PFSK-1 (cell line): ENCODE results near the gene BAHCC1.

Source experiments
- FOXP2 ChIP-seq: optimal IDR thresholded peaks from 2 replicates; pipeline ENCODE3; 2011; ENCODE audit warnings: borderline replicate concordance, control low read depth, inconsistent platforms; ENCODE audit not compliant: insufficient read depth; ENCODE audit errors: extremely low read length, extremely low read depth
- POLR2AphosphoS5 ChIP-seq: IDR thresholded peaks from 2 replicates; pipeline ENCODE4 v1.6.1; 2012; ENCODE audit warnings: low read depth, mild to moderate bottlenecking, control low read depth, low read length, moderate library complexity
- SIN3A ChIP-seq: IDR thresholded peaks from 2 replicates; pipeline ENCODE4 v1.6.1; 2012; ENCODE audit warnings: mild to moderate bottlenecking, low read length, moderate library complexity, borderline replicate concordance; ENCODE audit not compliant: insufficient read depth
- TAF1 ChIP-seq: IDR thresholded peaks from 2 replicates; pipeline ENCODE4 v1.6.1; 2012; ENCODE audit warnings: low read length, control low read depth, borderline replicate concordance; ENCODE audit not compliant: insufficient read depth
- TF ChIP-seq, protein P1 (sequence below), 2 experiments: IDR thresholded peaks; 2 replicates each; pipeline versions ENCODE4 v1.6.1 to v1.8.0; 2011 to 2012; ENCODE audit warnings: low read depth in 2 of 2, low read length in 2 of 2, control low read depth in 1 of 2, inconsistent platforms in 1 of 2, mild to moderate bottlenecking in 1 of 2, moderate library complexity in 1 of 2; ENCODE audit not compliant: insufficient read depth in 1 of 2

BAHCC1 gene

DNA sequence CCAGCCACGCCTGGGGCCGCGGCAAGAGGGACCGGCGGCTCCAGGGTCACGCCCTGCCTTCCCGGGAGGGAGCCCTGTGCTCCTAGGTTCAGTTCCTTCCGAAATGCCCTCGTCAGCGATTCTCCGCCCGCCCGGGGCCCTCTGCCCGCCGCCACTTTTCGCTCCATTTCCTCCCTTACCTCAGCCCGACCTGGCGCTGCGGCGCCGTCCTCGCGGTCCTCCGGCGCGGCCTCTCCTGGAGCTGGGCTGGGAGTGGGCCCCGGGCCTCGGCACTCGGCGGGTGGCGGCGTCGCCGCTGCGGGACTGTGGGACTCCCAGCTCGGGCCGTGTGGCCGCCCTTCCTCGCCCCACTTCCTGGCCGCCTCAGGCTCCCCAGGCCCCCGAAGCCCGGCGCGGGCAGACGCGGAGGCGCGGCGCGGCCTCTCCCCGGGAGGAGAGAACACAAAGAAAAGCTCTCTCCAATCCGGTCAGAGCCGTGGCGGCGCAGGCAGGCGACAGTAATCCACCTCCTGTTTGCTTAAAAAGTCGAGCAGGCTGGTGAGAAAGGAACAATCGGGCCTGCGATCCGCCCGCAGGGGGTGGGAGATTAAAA, 1.6 kb downstream of the BAHCC1 start:
- TF ChIP-seq, protein P1, sequence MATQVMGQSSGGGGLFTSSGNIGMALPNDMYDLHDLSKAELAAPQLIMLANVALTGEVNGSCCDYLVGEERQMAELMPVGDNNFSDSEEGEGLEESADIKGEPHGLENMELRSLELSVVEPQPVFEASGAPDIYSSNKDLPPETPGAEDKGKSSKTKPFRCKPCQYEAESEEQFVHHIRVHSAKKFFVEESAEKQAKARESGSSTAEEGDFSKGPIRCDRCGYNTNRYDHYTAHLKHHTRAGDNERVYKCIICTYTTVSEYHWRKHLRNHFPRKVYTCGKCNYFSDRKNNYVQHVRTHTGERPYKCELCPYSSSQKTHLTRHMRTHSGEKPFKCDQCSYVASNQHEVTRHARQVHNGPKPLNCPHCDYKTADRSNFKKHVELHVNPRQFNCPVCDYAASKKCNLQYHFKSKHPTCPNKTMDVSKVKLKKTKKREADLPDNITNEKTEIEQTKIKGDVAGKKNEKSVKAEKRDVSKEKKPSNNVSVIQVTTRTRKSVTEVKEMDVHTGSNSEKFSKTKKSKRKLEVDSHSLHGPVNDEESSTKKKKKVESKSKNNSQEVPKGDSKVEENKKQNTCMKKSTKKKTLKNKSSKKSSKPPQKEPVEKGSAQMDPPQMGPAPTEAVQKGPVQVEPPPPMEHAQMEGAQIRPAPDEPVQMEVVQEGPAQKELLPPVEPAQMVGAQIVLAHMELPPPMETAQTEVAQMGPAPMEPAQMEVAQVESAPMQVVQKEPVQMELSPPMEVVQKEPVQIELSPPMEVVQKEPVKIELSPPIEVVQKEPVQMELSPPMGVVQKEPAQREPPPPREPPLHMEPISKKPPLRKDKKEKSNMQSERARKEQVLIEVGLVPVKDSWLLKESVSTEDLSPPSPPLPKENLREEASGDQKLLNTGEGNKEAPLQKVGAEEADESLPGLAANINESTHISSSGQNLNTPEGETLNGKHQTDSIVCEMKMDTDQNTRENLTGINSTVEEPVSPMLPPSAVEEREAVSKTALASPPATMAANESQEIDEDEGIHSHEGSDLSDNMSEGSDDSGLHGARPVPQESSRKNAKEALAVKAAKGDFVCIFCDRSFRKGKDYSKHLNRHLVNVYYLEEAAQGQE (IDR thresholded peaks at IDR 0.05; ENCODE audit: insufficient read depth in 1 of 2, low read depth in 2 of 2, low read length in 2 of 2) = no peak
- TF ChIP-seq TAF1 = no peak
- no peak for TF ChIP-seq POLR2AphosphoS5
- TF ChIP-seq SIN3A = 0 out of 2 replicates have a peak, but pooled peaks have one; percentile 17

DNA sequence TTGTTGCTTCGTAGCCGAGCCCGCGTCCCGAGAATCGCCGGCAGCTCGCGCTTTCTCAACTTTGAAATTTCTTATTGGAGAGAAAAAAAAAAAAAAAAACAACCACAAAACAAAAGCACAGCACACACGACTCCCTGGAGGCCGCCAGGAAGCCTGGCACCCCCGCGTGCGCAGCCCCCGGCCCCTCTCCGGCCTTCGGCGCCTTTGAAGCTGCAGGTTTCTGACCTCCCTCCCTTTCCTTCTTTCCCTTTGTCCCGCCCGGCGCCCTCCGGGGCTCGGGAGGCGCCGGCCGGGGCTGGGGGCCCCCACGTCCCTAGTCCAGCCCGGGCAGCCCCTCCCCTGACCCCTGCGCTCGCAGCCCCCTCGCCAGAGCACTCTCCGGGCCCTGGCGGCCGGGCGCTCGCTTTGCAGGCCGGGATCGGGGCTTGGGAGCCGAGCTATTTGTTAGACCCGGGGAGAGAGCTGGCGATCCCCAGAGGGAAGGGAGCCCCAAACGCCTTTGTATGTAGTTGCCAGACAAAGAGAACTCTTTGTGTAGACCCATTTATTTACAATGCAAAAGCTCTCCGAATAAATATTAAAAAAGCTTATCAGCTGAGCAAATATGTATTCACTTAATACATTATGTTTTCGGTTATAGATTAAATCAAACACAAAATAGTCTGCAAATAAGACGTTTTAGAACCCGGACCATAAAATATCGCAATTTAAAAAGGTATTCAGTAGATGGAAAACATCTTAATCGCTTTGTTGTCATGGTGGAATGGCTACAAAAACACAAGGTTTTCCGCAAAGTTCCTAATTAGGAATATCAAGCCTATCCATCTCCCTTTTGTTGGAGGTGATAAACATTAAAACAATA, 2.3 kb downstream of the BAHCC1 start:
- TF ChIP-seq SIN3A (peak; percentile 29; the same call in 1 of the 2 replicates), TAF1 (no peak; the same call in 1 of the 2 replicates)

DNA sequence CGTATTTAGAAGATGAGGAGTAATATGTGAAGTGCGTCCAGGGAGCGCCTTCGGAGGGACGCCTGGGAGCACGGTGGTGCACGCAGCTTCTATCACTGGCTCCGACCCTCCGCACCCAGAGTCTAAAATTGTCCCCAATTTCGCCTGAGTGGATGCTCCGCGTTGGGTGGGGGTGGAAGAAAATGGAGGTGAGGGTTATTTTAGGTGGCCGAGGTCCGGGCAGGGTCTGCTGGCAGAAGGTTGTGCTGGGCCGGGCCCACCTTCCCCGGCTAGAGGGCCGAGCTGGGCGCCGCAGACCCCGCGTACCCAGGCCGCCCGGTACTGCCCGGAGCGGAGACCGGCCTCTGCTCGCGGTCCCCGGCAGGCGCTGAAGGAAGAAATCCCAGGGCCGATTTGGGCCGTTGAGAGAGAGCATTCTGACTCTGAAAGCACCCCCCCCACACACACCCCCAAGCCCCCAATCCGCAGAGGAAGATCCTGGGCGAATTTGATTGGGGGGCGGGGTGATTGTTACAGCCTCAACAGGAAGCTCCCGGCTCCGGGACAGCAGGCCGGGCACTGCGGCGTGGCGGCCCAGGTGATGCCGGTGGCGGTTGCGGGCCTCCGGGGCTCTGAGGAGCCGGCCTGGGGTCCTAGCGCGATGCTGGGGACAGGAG, 3.0 kb downstream of the BAHCC1 start:
- TF ChIP-seq, protein P1 (IDR thresholded peaks at IDR 0.05; ENCODE audit: insufficient read depth in 1 of 2, low read depth in 2 of 2, low read length in 2 of 2) = no peak
- TF ChIP-seq SIN3A (peak; percentile 53; the same call in 1 of the 2 replicates), FOXP2 (no peak), TAF1 (no peak), POLR2AphosphoS5 (0 out of 2 replicates have a peak, but pooled peaks have one; percentile 56)

DNA sequence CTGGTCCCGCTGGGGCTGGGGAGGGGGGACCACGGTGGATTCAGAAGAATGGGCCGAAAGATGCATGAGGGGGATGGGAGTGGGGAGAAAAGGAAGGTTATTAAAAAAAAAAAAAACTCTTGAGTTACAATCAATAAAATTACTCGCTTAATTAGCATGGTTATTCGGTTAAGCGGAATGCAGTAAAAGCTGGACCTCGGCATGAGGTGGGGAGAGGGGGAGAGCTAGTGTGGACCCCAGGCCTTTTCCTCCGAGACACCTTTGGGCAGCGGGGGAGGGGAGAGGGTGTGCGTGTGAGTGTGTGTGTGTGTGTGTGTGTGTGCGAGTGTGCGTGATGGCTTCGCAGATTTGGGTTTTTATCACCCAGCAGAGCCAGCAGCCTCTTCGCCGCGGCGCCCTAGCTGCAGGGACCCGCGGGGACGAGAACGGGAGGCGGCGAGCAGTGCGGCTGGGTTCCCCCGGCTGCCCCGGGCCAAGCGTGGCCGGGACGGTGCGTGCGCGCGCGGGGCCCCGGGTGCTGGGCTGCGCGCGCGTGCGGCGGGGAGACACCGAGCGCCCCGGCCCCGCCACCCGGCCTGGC, 3.7 kb downstream of the BAHCC1 start:
- TF ChIP-seq SIN3A (peak; percentile 58; the same call in 1 of the 2 replicates), POLR2AphosphoS5 (no peak; the same call in 1 of the 2 replicates), TAF1 (no peak), FOXP2 (peak; percentile 35)
- TF ChIP-seq, protein P1 (IDR thresholded peaks at IDR 0.05; ENCODE audit: insufficient read depth in 1 of 2, low read depth in 2 of 2, low read length in 2 of 2) = no peak

DNA sequence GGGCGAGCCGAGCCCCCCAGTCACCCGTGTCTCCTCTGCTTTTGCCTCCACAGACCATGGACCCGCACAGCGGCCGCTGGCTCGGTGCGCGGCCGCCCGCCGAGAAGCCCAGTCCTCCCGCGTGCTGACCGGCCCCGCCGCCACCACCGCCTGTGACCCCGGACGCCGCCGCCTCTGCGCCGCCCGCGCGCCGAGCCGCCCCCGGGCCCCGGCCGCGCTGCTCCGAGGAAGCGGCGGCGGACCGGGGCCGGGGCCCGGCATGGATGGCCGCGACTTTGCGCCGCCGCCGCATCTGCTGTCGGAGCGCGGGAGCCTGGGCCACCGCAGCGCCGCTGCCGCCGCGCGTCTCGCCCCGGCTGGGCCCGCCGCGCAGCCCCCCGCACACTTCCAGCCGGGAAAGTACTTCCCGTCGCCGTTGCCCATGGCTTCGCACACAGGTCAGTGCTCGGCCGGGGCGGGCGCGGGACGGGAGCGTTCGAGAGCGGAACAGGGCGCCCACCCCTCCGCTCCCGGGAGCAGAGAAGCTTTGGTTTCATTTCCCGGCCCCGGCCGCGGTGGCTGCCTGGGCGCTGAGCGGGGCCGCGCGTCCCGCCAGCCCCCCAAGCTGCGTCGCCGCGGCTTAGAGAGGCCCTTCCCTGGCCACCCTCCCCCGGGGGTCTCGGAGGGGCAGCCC, 4.4 kb downstream of the BAHCC1 start:
- no peak for TF ChIP-seq POLR2AphosphoS5
- peak; percentile 8 for TF ChIP-seq FOXP2
